ENCODE results near the gene DHRS7B.

DHRS7B gene

GRCh38 chr17:21201874-21202273 lies 75.1 kb downstream of the DHRS7B start:
- Histone ChIP-seq H3K4me1 (ENCODE audit: control insufficient read depth, insufficient read depth, low read length) (peaks cover 31% of the 10 kb centered on the region), H3K9me3 (ENCODE audit: control insufficient read depth, insufficient read depth, low read length) (no peaks in the 10 kb centered on the region), H3K36me3 (ENCODE audit: control insufficient read depth, insufficient read depth, low read length) (peaks cover 15% of the 10 kb centered on the region), H3K9ac (ENCODE audit: low read depth, low read length) (no peak overlapping the region), H3K4me3 (ENCODE audit: low read depth, low read length) (no peak overlapping the region), H3K27me3 (ENCODE audit: control insufficient read depth, insufficient read depth, low read length) (no peaks in the 10 kb centered on the region)

DNA sequence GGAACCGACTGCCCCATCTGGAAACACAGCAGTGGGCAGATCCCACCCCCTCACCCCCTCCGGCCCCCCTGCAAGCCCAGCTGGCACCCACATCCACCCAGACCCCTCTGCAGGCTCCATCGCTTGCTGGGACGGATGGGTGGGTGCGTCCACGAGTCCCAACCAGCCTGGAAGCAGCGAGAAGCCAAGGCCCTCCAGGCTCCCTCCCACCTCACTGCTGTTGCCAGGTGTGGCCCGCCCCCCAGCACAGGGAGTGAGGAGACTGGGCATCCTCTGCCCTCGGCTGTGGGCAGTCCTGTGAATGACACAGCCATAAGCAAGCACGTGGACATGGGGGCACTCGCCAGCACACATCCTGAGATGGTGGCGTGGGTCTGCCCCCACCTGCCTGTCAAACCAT lies 75.7 kb downstream of the DHRS7B start:
- peaks cover 10% of the 10 kb centered on the region for H3K36me3 ChIP-seq (ENCODE audit: control insufficient read depth, insufficient read depth, low read length)
- peaks cover 31% of the 10 kb centered on the region for H3K4me1 ChIP-seq (ENCODE audit: control insufficient read depth, insufficient read depth, low read length)
- no peak overlapping the region for H3K9ac ChIP-seq (ENCODE audit: low read depth, low read length)
- no peaks in the 10 kb centered on the region for H3K9me3 ChIP-seq (ENCODE audit: control insufficient read depth, insufficient read depth, low read length)
- H3K27me3 ChIP-seq (ENCODE audit: control insufficient read depth, insufficient read depth, low read length) = no peaks in the 10 kb centered on the region
- H3K4me3 ChIP-seq (ENCODE audit: low read depth, low read length) = no peak overlapping the region

- Histone ChIP-seq H3K9me3 (ENCODE audit: control insufficient read depth, insufficient read depth, low read length) (no peaks in the 10 kb centered on the region), H3K9ac (ENCODE audit: low read depth, low read length) (no peak overlapping the region), H3K4me3 (ENCODE audit: low read depth, low read length) (no peak overlapping the region), H3K4me1 (ENCODE audit: control insufficient read depth, insufficient read depth, low read length) (peaks cover 25% of the 10 kb centered on the region), H3K36me3 (ENCODE audit: control insufficient read depth, insufficient read depth, low read length) (peaks cover 7% of the 10 kb centered on the region), H3K27me3 (ENCODE audit: control insufficient read depth, insufficient read depth, low read length) (no peaks in the 10 kb centered on the region)
Observed at GRCh38 chr17:21204935-21205334, 78.2 kb downstream of the DHRS7B start.

DNA sequence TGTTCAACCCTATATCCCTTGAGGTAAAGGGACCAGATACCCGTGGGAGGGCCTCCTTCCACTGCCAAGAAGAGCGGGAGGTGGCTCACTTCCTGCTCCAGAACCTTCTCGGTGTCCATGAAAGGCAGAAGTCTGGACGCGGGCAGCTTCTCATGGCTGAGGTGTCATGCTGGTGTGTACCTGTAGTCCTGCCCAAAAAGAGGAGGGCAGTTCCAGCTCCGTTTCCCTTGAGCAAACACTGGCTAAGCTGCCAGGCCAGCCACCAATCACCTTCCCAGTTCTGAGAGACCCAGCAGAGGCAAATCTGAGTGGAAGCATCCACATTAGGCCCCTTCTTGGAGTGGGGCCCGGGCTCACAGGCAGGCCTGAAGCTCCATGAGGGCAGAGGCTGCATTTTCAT lies 81.6 kb downstream of the DHRS7B start:
- H3K36me3 ChIP-seq (ENCODE audit: control insufficient read depth, insufficient read depth, low read length) = peaks cover 15% of the 10 kb centered on the region
- no peak overlapping the region for H3K9ac ChIP-seq (ENCODE audit: low read depth, low read length)
- no peaks in the 10 kb centered on the region for H3K27me3 ChIP-seq (ENCODE audit: control insufficient read depth, insufficient read depth, low read length)
- H3K9me3 ChIP-seq (ENCODE audit: control insufficient read depth, insufficient read depth, low read length) = no peaks in the 10 kb centered on the region
- H3K4me3 ChIP-seq (ENCODE audit: low read depth, low read length) = no peak overlapping the region
- peaks cover 16% of the 10 kb centered on the region for H3K4me1 ChIP-seq (ENCODE audit: control insufficient read depth, insufficient read depth, low read length)

DNA sequence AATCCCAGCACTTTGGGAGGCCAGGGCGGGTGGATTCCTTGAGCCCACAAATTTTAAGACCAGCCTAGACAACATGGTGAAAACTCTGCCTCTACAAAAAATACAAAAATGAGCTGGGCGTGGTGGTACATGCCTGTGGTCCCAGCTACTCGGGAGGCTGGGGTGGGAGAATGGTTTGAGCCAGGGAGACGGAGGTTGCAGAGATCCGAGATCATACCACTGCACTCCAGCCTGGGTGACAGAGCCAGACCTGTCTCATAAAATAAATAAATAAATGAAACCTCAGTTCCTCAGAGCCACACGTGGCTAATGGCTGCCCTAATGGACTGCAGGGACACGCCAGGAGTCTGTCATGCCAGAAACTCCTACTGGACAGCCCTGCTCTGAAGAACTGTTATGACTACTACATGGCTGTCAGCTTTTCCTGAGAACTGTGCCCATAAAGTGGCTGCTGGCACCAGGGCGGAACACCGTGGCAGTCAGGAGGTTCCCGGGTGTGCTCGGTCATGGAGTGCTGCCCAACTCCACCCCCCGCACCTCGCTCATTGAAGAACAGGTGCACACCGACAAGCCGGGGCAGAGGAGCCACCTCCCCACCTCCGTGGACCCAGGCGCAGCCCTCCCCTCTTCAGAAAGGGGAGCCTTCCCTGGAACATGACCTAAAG lies 82.9 kb downstream of the DHRS7B start:
- Histone ChIP-seq H3K9ac (ENCODE audit: low read depth, low read length) (no peak overlapping the region), H3K36me3 (ENCODE audit: control insufficient read depth, insufficient read depth, low read length) (peaks cover 15% of the 10 kb centered on the region), H3K27me3 (ENCODE audit: control insufficient read depth, insufficient read depth, low read length) (no peaks in the 10 kb centered on the region), H3K9me3 (ENCODE audit: control insufficient read depth, insufficient read depth, low read length) (no peaks in the 10 kb centered on the region), H3K4me1 (ENCODE audit: control insufficient read depth, insufficient read depth, low read length) (peaks cover 14% of the 10 kb centered on the region), H3K4me3 (ENCODE audit: low read depth, low read length) (no peak overlapping the region)

GRCh38 chr17:21210411-21211076 lies 83.8 kb downstream of the DHRS7B start:
- Histone ChIP-seq H3K27me3 (ENCODE audit: control insufficient read depth, insufficient read depth, low read length) (no peaks in the 10 kb centered on the region), H3K9me3 (ENCODE audit: control insufficient read depth, insufficient read depth, low read length) (no peaks in the 10 kb centered on the region), H3K36me3 (ENCODE audit: control insufficient read depth, insufficient read depth, low read length) (peaks cover 15% of the 10 kb centered on the region), H3K4me3 (ENCODE audit: low read depth, low read length) (no peak overlapping the region), H3K4me1 (ENCODE audit: control insufficient read depth, insufficient read depth, low read length) (peaks cover 15% of the 10 kb centered on the region), H3K9ac (ENCODE audit: low read depth, low read length) (no peak overlapping the region)

- H3K4me1 ChIP-seq (ENCODE audit: control insufficient read depth, insufficient read depth, low read length) = peaks cover 15% of the 10 kb centered on the region
- H3K27me3 ChIP-seq (ENCODE audit: control insufficient read depth, insufficient read depth, low read length) = no peaks in the 10 kb centered on the region
- no peaks in the 10 kb centered on the region for H3K9me3 ChIP-seq (ENCODE audit: control insufficient read depth, insufficient read depth, low read length)
- no peak overlapping the region for H3K9ac ChIP-seq (ENCODE audit: low read depth, low read length)
- peaks cover 15% of the 10 kb centered on the region for H3K36me3 ChIP-seq (ENCODE audit: control insufficient read depth, insufficient read depth, low read length)
- H3K4me3 ChIP-seq (ENCODE audit: low read depth, low read length) = peak overlapping the region; percentile 94
Observed at GRCh38 chr17:21211825-21212479, 85.2 kb downstream of the DHRS7B start.

DNA sequence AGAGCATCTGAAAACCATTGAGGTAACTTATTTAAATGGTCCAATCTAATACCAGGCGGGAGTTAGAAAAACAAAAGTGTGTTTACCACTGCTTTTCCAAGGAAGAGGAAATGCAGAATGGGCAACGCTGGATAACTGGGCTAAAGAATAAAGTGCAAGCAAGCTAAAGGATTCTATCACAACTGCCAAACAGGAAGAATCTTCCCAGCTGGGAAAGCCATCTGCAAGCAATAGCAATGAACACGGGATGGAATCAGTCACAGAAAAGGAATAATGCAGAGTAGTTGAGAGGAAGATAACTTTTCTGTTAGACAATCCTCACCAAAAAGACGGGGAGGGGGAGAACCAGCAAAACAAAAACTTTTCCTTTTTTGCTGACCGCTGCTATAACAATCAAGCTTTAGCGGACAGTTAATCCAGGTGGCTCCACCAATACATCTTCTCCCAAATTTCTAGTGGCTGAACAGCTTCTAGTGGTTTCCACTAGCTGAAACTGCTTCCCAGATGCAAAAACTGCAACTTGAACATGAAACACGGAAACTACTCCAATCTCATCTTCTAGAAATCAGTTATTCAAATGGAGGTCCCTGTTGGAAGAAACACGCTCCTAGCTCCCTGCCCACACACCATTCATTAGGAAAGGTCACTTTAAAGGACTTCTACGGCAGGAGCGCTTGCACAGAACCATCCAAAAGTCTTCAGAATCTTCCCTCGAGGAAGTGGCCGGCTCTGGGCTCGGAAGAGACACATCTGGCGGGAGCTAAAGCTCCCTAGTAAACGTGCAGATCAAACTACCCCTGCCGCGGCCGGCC lies 86.3 kb downstream of the DHRS7B start:
- Histone ChIP-seq H3K36me3 (ENCODE audit: control insufficient read depth, insufficient read depth, low read length) (peaks cover 15% of the 10 kb centered on the region), H3K4me1 (ENCODE audit: control insufficient read depth, insufficient read depth, low read length) (peaks cover 15% of the 10 kb centered on the region), H3K9me3 (ENCODE audit: control insufficient read depth, insufficient read depth, low read length) (no peaks in the 10 kb centered on the region), H3K9ac (ENCODE audit: low read depth, low read length) (peak overlapping the region; percentile 95), H3K4me3 (ENCODE audit: low read depth, low read length) (peak overlapping the region; percentile 94), H3K27me3 (ENCODE audit: control insufficient read depth, insufficient read depth, low read length) (no peaks in the 10 kb centered on the region)

GRCh38 chr17:21213638-21214014 lies 86.9 kb downstream of the DHRS7B start:
- Histone ChIP-seq H3K9me3 (ENCODE audit: control insufficient read depth, insufficient read depth, low read length) (no peaks in the 10 kb centered on the region), H3K36me3 (ENCODE audit: control insufficient read depth, insufficient read depth, low read length) (peaks cover 15% of the 10 kb centered on the region), H3K9ac (ENCODE audit: low read depth, low read length) (peak overlapping the region; percentile 95), H3K27me3 (ENCODE audit: control insufficient read depth, insufficient read depth, low read length) (no peaks in the 10 kb centered on the region), H3K4me3 (ENCODE audit: low read depth, low read length) (peak overlapping the region; percentile 94), H3K4me1 (ENCODE audit: control insufficient read depth, insufficient read depth, low read length) (peaks cover 15% of the 10 kb centered on the region)

GRCh38 chr17:21214015-21214776 lies 87.4 kb downstream of the DHRS7B start, which contains the start of gene TMEM11:
TMEM11 (minus strand) TSS chr17:21214161; CDS start chr17:21214152, 9 bp downstream.
- peak within 1 kb of the TSS; percentile 94 for H3K4me3 ChIP-seq (ENCODE audit: low read depth, low read length)

More at GRCh38 chr17:21214015-21214776, 87.4 kb downstream of the DHRS7B start, which contains the start of gene TMEM11:
- peaks cover 15% of the 10 kb centered on the region for H3K4me1 ChIP-seq (ENCODE audit: control insufficient read depth, insufficient read depth, low read length)
- no peaks in the 10 kb centered on the region for H3K27me3 ChIP-seq (ENCODE audit: control insufficient read depth, insufficient read depth, low read length)
- no peaks in the 10 kb centered on the region for H3K9me3 ChIP-seq (ENCODE audit: control insufficient read depth, insufficient read depth, low read length)
- peak within 1 kb of the TSS; percentile 95 for H3K9ac ChIP-seq (ENCODE audit: low read depth, low read length)
- H3K36me3 ChIP-seq (ENCODE audit: control insufficient read depth, insufficient read depth, low read length) = peaks cover 10% of the 10 kb centered on the region
